Psoas muscle (tissue), 7 donors: ENCODE results near the gene CCR5AS.

Source experiments
- ATAC-seq, 4 donors: fragments of 200-7000 bp; cut with Tn5 transposase; one replicate each; pipeline ENCODE4 v1.9.1; 2020; ENCODE audit warnings: moderate library complexity in 3 of 4, mild to moderate bottlenecking in 2 of 4
- DNase-seq, 2 donors: peaks; one replicate each; pipeline ENCODE4 v3.0.0-alpha.2; 2020
- H3K27ac ChIP-seq: fragments of 200-600 bp; one replicate; pipeline ENCODE4 v1.8.0; 2022
- H3K27me3 ChIP-seq, 3 donors: fragments of 200-600 bp in 1 of 3; one replicate each; pipeline versions ENCODE4 v1.6.1 to v1.8.0; 2013 to 2022; ENCODE audit warnings: low read length in 2 of 3, mild to moderate bottlenecking in 2 of 3, moderate library complexity in 1 of 3; ENCODE audit not compliant: insufficient read depth in 3 of 3
- H3K36me3 ChIP-seq, 2 donors: fragments of 200-600 bp in 1 of 2; one replicate each; pipeline versions ENCODE4 v1.6.1 to v1.8.0; 2013 to 2022; ENCODE audit warnings: low read depth in 1 of 2, mild to moderate bottlenecking in 1 of 2, moderate library complexity in 1 of 2; ENCODE audit not compliant: insufficient read depth in 1 of 2
- H3K4me1 ChIP-seq: fragments of 200-600 bp; one replicate; pipeline ENCODE4 v1.8.0; 2022
- H3K4me3 ChIP-seq: fragments of 200-600 bp; one replicate; pipeline ENCODE4 v1.8.0; 2022; ENCODE audit warnings: mild to moderate bottlenecking
- H3K9me3 ChIP-seq: fragments of 200-600 bp; one replicate; pipeline ENCODE4 v1.8.0; 2022
- CTCF ChIP-seq: fragments of 200-600 bp; IDR thresholded peaks from one replicate; pipeline ENCODE4 v1.8.0; 2022; ENCODE audit warnings: antibody characterized with exemption
- WGBS, 3 donors: extraction: QIAGEN DNeasy Blood & Tissue Kit; methylation state at CpG; one replicate each; pipeline versions ENCODE4 v1.1.6 to v1.1.7; 2013; 5-methylcytosine and 5-hydroxymethylcytosine counted together
- intact Hi-C, 2 donors: fragments of 100-400 bp; cut with DNase I; formaldehyde crosslinking; loops; one replicate each; pipeline versions ENCODE4 v1.11.0 to v1.14.2; 2022
- donor health status: healthy with polysubstance abuse.
- donor health status: DM: no; HTN: no; CAD: no; lungs with moderate emphysema.
- donor health status: Bipolar disorder and iron deficiency.
- donor health status: healthy.
- donor health status: DM: yes; HTN: yes; CAD: no.
- donor health status: DM: no; HTN: no; CAD: no.
- donor health status: DM: yes; HTN: yes; CAD: no.

Gene CCR5AS

GRCh38 chr3:46349484-46350261 lies 57.2 kb downstream of the CCR5AS start:
- no peak for TF ChIP-seq CTCF
- H3K27me3 ChIP-seq = peaks cover 0 to 1% (median 0%) of the 10 kb centered on the region in 3 donors
- no peak for ATAC-seq

GRCh38 chr3:46348823-46349482 lies 57.9 kb downstream of the CCR5AS start:
- Histone ChIP-seq H3K27ac (no peak overlapping the region), H3K36me3 (no peaks in the 10 kb centered on the region), H3K4me3 (no peak overlapping the region), H3K4me1 (no peaks in the 10 kb centered on the region), H3K9me3 (no peaks in the 10 kb centered on the region), H3K27me3 (peaks cover 0 to 1% (median 0%) of the 10 kb centered on the region in 3 donors)
- intact Hi-C loops = no loop called here
- no peak for DNase-seq
- no peak for ATAC-seq
- no peak for TF ChIP-seq CTCF
- 91 to 98% (median 91%) methylated on average over 3 of the region's 3 CpGs for WGBS, 3 donors

More at GRCh38 chr3:46349484-46350261, 57.2 kb downstream of the CCR5AS start:
- intact Hi-C loops = no loop called here
- DNase-seq = no peak
- H3K9me3 ChIP-seq = no peaks in the 10 kb centered on the region
- no peaks in the 10 kb centered on the region for H3K36me3 ChIP-seq
- H3K4me3 ChIP-seq = no peak overlapping the region
- WGBS, 3 donors = 80 to 89% (median 87%) methylated on average over 2 of the region's 2 CpGs
- H3K27ac ChIP-seq = no peak overlapping the region
- H3K4me1 ChIP-seq = no peaks in the 10 kb centered on the region

GRCh38 chr3:46344476-46344875 lies 62.4 kb downstream of the CCR5AS start:
- H3K36me3 ChIP-seq = no peaks in the 10 kb centered on the region
- DNase-seq (no peak), ATAC-seq (no peak)
- intact Hi-C loops = no loop called here
- 74 to 79% (median 75%) methylated on average over 4 of the region's 4 CpGs for whole genome bisulfite sequencing, 3 donors
- H3K4me3 ChIP-seq = no peak overlapping the region
- TF ChIP-seq CTCF = no peak
- H3K27me3 ChIP-seq = no peaks in the 10 kb centered on the region
- no peaks in the 10 kb centered on the region for H3K9me3 ChIP-seq
- no peaks in the 10 kb centered on the region for H3K4me1 ChIP-seq
- no peak overlapping the region for H3K27ac ChIP-seq

- Histone ChIP-seq H3K27ac (no peak overlapping the region), H3K9me3 (no peaks in the 10 kb centered on the region), H3K4me3 (no peak overlapping the region), H3K4me1 (no peaks in the 10 kb centered on the region), H3K36me3 (no peaks in the 10 kb centered on the region), H3K27me3 (peaks cover 0 to 2% (median 0%) of the 10 kb centered on the region in 3 donors)
- WGBS, 3 donors = 91 to 100% (median 100%) methylated on average over 1 of the region's 1 CpG
- DNase-seq = no peak
- intact Hi-C loops = no loop called here
- TF ChIP-seq CTCF = no peak
- ATAC-seq = no peak
Measured at GRCh38 chr3:46338840-46339239, 68.0 kb downstream of the CCR5AS start.
